NCI-H1105 treated with DMSO at 0.1 percent for 48 hours (cell line): ENCODE measurements around the gene MFAP3L.

ENCODE experiments used
- DNase-seq: peaks from one replicate; lab custom pipeline; 2025; lab: John Stamatoyannopoulos, UW

Gene MFAP3L

GRCh38 chr4:170017252-170017651 is 8.9 kb downstream of the MFAP3L start:
- DNase-seq: no peak

- DNase-seq: no peak
These were observed 10.9 kb downstream of the MFAP3L start for GRCh38 chr4:170015285-170015684.

- no peak for DNase-seq
These were observed 11.7 kb downstream of the MFAP3L start for GRCh38 chr4:170014359-170015011.

- no peak for DNase-seq
These were observed 13.6 kb downstream of the MFAP3L start for GRCh38 chr4:170012629-170012958.

- no peak for DNase-seq
These were observed 14.1 kb downstream of the MFAP3L start for GRCh38 chr4:170011921-170012628.

GRCh38 chr4:170009291-170009690 is 16.9 kb downstream of the MFAP3L start:
- no peak for DNase-seq

- DNase-seq: no peak
These were observed 17.4 kb downstream of the MFAP3L start for GRCh38 chr4:170008801-170009200.

GRCh38 chr4:170008371-170008770 is 17.8 kb downstream of the MFAP3L start:
- no peak for DNase-seq

GRCh38 chr4:170007113-170007512 is 19.1 kb downstream of the MFAP3L start:
- no peak for DNase-seq

- DNase-seq: no peak
These were observed 20.7 kb downstream of the MFAP3L start for GRCh38 chr4:170005472-170005871.

GRCh38 chr4:170004651-170005295 is 21.4 kb downstream of the MFAP3L start:
- DNase-seq: no peak

- DNase-seq: no peak
These were observed 22.8 kb downstream of the MFAP3L start for GRCh38 chr4:170003071-170004070.

- no peak for DNase-seq
These were observed 24.4 kb downstream of the MFAP3L start for GRCh38 chr4:170001745-170002267.

- no peak for DNase-seq
These were observed 25.0 kb downstream of the MFAP3L start for GRCh38 chr4:170001011-170001744.

GRCh38 chr4:169999923-170000322 is 26.3 kb downstream of the MFAP3L start:
- no peak for DNase-seq

- no peak for DNase-seq
These were observed 27.2 kb downstream of the MFAP3L start for GRCh38 chr4:169998981-169999380.

GRCh38 chr4:169996379-169997240 is 29.6 kb downstream of the MFAP3L start:
- no peak for DNase-seq

GRCh38 chr4:169993531-169993930 is 32.7 kb downstream of the MFAP3L start:
- DNase-seq: no peak

GRCh38 chr4:169988252-169988651 is 37.9 kb downstream of the MFAP3L start:
- DNase-seq: no peak
